Measurements from ENCODE around the gene DPP6.

DNA sequence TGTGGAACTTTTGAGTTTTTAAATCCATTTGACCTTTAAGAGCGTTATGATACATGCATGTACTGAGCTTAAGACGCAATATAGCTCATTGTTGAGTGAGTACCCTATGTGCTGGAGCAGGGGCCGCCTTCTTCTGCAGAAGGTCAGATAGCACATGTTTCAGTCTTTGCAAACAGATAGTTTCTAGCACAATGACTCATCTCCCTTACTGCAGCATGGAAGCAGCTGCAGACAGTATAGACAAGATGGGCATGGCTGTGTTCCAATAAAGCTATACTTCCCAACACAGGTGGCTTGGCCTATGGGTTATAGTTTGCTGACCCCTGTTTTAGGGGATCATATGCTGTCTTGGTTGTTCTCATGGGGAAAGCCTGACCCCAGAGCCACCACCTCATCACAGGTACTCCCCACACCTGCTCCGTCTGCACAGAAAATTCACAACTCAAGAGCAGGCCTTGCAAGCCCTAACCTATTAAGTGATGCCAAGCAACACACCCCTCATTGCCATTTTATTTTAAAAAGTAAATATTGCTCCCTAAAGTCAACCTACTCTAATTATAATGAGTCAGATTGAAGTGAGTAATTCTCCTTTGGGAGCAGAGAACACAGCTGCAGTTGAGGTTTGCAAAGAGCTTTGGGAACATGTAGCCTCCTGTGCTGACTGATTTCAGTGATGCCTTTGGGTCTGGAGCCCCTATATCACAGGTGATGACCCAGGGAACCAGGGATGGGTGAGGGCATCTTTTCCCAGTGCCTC, 620.6 kb downstream of the DPP6 start:
- TF ChIP-seq, protein P1, sequence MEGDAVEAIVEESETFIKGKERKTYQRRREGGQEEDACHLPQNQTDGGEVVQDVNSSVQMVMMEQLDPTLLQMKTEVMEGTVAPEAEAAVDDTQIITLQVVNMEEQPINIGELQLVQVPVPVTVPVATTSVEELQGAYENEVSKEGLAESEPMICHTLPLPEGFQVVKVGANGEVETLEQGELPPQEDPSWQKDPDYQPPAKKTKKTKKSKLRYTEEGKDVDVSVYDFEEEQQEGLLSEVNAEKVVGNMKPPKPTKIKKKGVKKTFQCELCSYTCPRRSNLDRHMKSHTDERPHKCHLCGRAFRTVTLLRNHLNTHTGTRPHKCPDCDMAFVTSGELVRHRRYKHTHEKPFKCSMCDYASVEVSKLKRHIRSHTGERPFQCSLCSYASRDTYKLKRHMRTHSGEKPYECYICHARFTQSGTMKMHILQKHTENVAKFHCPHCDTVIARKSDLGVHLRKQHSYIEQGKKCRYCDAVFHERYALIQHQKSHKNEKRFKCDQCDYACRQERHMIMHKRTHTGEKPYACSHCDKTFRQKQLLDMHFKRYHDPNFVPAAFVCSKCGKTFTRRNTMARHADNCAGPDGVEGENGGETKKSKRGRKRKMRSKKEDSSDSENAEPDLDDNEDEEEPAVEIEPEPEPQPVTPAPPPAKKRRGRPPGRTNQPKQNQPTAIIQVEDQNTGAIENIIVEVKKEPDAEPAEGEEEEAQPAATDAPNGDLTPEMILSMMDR (IDR thresholded peaks at IDR 0.05), result no peak
- no peak for TF ChIP-seq POLR2A (IDR thresholded peaks at IDR 0.05)
- no peak for TF ChIP-seq EP300 (IDR thresholded peaks at IDR 0.05)

Measured in tibial nerve (tissue), 4 donors.